Fibroblast of skin of right biceps (primary cell): ENCODE data around the gene KPNA3.
A peak's percentile ranks its signal among the peaks of the same experiment; 100 is the strongest.
"Not testable (repeated sequence)": the region's sequence is repeated elsewhere in the genome, so short reads cannot be mapped to it uniquely, and the experiment has no call there.

Experiments
- DNase-seq: peaks from one replicate; pipeline ENCODE4 v3.0.0-alpha.2; 2013

The KPNA3 gene

DNA sequence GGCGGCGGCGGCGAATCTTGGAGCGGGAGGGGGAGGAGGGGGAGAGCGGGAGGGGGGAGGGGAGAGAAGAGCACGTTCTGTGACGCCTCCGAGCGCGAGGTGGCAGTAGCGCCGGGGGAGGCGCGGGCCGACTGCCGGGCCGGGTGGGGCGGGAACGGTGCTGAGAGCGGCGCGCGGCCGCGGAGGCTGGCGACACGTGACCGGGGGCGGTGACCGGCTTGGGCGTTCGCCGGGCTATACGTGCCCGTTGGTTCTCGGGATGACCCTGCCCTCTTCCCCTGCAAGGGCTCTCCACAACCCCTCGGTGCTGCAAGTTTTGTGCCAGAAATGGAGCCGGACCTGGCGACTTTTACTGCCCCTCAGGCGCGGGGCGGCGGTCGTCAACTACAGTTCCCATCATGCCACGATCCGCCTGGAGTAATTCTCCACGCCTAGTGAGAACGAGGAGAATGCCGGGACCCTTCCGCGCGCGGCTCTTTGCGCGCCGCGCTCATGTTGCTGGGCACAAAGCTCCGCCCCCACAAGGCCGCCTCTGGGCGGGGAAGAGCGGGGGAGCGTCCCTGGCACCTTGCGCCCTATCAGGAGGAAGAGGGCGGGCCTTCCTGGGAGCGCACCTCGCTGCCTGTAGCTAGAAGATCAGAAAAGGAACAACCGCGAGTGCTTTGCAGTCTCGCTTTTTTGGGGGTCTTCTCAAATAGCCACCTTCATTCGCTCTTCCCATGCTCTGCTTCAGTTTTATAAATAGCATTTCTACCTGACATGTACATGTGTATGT is at the start of gene KPNA3:
Gene KPNA3 (minus strand): TSS at position 133 of the 775 bp plus-strand sequence. CDS start 176 bp downstream, outside the sequence.
- DNase-seq, result peak; percentile 97

DNA sequence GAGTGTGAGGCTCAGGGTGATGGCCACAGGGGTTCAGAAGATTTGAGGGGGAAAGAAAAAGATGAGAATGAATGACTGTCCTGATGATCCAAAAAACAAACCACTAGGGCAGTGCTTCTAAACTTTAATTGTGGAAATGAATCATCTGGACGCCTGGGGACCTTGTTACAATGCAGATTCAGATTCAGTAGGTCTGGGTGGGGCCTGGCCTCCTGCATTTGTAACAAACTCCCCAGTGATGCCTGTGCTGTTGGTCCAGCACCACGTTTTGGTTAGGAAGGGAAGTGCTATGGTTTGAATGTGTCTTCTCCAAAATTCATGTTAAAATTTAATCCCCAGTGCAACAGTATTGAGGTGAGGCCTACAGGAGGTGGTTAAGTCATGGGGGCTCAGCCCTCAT is 49.5 kb upstream of the KPNA3 start:
- no peak for DNase-seq

DNA sequence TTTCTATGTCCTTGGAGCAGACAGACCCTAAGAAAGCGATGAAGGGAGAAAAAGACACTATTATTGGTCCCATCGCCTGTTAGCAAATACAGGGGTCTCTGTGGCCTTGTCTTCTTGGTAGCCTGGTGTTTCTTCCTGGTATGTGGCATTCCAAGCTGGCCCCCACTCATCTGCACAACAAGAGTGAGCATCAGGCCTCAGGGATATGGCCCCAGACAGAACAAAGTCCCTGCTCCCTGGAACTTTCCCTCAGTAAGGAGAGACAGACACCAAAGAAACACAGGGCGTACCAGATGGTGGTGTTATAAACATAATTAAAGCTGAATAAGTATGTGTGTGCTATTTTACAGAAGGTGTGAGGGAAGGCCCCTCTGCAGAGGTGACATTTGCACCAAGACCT is 48.2 kb upstream of the KPNA3 start:
- no peak for DNase-seq

DNA sequence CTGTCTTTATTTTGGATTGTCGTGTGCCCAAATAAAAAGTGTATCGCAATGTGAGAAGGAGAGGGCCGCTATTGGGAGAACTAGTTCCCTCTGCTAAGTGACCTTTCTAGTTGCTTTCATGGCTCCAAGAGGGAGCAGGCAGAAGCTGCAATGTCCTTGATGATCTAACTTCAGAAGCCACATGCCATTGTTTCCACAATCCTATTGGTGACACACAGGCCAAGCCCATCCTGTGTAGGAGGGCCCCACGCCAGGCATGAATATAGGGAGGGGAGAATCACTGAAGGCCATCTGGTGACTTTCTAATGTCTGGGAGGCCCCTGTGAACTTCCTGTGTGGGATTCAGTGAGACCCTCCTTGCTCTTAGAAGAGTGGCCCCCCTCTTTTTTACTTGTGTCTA is 47.8 kb upstream of the KPNA3 start:
- DNase-seq, result peak; percentile 19

DNA sequence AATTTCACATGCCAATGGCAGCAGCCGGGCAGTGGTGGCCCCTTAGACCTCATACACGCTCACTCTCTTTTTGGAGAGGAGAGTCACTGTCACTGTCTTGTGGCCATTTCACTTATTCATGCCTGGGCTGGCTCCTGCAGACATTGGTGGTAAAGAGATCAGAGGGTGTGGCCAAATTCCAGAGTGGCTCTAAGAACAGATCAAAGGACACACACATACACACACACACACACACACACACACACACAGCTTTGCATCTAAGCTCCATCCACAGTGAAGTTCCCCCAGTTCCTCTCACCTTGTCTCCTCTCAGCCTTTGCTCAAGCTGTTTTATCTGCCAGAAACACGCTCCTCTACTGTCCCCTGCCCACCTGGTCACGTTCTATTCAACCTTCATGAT is 46.5 kb upstream of the KPNA3 start:
- no peak for DNase-seq

DNA sequence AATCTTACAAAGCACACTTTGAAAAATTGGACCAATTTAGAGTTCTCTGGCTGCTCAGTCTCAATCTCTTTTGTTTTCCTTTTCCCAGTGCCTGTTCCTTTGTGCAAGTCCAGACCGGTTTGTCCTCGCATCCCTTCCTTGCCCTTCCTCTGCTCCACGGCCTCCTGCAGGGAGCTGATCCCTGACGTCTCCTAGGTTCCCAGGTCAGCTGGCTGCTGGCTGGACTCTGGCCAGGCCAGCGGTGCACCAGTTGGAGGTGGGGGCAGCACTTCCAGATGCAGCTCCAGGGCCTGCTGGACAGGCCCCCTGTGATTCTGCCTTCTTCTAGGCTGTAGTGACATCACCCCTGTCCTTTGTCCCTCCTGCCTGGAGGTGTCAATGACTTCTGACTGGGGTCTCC is 44.0 kb upstream of the KPNA3 start:
- DNase-seq, result no peak

GRCh38 chr13:49833402-49833801 is 40.9 kb upstream of the KPNA3 start:
- no peak for DNase-seq

DNA sequence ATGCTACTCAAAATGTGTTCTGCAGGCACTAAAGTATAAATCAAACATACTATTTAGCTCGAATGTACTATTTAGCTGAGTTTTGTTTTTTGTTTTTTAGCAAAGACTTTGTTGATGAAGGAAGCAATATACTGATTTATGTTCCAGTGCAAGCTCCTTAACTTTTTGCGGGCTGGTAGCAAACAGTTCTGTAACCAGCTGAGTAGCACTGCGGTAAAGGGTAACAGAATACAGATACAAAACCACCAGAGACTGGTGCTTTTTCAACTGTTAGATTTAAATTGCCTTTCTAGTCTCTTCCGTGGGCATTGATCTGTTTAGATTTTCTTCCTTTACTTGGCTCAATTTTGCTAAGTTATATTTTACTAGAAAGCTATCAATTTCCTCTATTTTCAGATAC is 39.0 kb upstream of the KPNA3 start:
- DNase-seq, result no peak

GRCh38 chr13:49830721-49831120 is 38.2 kb upstream of the KPNA3 start:
- DNase-seq, result no peak

GRCh38 chr13:49829715-49830114 is 37.2 kb upstream of the KPNA3 start:
- DNase-seq, result no peak

DNA sequence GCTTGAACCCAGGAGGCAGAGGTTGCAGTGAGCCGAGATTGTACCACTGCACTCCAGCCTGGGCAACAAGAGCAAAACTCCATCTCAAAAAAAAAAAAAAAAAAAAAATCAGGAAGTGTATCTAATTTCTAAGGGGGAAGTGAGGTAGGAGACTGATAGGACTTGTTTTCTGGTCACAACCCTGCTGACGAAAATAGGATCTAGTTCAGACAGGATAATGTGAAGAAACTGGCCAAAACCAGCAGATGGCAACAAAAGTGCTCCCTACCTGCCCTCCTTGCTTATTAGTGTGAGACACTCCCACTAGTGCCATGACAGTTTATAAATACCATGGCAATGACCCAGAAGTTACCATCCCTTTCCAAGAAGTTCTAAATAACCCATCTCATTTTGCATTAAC is 36.0 kb upstream of the KPNA3 start:
- no peak for DNase-seq

DNA sequence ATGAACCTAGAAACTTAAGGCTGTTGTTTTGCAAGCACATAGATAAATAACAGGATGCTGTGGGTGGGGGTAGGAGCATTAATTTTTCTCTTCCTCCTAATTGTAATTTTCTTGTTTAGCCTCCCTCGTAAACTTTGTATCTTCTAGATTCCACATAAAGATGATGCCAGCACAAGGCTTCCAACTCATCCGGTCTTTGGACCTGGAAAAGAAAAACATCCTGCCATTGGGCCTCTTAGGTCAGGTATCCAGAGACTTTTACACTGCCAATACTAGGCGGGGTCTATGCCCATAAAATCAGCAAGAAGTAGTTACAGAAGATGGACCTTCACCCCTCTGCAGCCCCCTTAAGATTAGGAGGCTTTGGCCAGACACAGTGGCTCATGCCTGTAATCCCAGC is 35.4 kb upstream of the KPNA3 start:
- DNase-seq, result no peak

DNA sequence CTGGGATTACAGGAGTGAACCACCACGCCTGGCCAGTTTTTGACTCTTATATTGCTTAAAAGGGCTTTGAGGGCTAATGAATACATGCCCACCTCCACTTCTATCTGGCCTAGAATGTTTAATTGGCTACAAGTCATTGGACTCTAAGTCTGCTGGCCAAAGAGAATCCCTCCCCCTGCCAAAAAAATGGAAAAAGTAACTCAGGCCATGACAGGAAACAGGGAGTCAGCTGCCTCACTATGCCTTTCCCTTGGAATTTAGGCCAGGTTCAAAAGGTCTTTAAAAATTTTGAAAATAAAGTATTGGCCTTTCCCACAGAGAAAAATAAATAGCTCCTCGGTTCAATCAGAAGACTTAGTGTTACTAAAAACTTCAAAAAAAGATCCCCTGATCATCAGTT is 34.9 kb upstream of the KPNA3 start:
- DNase-seq, result no peak

DNA sequence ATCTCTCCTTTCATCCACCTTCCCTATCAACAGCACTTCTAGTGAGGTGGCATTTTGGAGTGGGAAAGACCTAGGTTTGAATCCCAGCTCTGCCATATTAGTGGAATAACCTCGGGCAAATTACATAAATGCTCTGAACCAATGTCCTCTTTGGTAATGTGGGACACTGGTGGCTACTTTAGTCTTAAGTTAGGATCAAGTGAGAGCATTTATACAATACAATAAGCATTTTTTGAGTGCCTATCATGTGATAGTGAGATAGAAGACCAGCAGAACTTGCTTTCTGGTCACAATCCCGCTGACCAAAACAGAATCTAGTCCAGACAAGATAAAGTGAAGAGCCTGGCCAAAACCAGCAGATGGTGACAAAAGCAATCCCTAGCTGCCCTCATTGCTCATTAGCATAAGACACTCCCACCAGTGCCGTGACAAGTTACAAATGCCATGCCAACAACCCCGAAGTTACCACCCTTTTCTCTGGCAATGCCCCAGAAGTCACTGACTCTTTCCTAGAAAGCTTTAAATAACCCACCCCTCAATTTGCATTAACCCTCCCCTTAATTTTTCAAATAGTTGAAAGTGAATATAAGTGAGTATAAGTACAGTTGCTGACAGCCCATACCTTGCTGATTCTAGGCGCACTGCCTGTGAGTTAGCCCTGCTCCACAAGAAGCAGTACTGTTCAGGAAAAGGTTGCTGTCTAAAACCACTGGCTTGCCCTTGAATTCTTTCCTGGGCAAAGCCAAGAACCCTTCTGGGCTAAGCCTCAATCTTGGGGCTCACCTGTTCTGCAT is 28.9 kb upstream of the KPNA3 start:
- no peak for DNase-seq

GRCh38 chr13:49820591-49821215 is 28.2 kb upstream of the KPNA3 start:
- DNase-seq, result no peak

GRCh38 chr13:49816047-49816446 is 23.6 kb upstream of the KPNA3 start:
- DNase-seq, result not testable (repeated sequence)

DNA sequence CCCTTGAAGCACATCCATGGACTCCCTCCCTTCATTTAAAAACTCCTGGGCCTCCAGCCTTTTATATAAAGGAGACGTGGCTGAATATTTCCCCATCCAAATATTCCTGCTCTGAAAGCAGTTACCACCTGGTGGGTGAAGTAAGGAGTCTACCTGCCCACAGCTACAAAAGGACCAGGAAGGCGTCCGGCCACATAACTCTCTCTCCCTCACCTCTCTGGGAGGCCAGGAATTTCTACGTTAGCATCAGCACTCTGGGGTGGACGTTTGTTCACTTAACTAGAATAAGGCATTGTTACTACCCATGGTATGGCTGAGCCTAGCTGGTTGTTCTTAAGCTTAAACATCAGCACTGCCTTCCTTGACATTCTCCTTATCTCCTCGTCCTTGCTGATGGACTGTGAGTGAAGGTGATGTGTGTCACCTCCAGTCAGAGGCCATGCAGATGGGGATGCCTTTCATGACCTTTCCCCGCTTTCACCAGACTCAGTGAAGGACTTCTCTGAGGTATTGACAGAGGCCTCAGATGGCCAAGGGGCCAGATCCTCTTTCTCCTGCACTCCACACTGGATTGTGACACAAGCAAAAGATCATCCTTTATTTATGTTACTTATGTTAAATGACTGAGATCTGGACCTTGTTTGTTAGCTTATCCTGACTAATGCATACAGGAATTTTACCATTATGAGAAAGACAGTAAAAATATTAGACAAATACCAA is 22.2 kb upstream of the KPNA3 start:
- DNase-seq, result no peak

DNA sequence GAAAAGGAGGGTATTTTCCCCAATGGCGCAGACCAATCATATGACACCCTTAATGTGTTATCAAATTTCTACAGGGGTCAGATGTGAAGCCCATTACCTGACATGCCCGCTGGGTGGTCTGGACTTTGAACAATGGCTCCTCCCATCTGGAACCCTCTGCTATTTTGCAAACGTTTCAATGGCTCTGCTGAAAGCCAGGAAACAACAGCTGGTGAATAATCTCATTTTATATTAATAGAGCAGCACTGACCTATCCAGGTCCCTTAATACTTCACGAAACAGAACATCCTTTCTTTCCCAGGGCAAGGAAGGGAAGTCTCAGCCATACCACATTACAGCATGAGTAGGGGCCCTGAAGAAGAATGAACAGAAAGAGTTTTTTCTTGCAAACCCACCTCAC is 20.3 kb upstream of the KPNA3 start:
- no peak for DNase-seq

DNA sequence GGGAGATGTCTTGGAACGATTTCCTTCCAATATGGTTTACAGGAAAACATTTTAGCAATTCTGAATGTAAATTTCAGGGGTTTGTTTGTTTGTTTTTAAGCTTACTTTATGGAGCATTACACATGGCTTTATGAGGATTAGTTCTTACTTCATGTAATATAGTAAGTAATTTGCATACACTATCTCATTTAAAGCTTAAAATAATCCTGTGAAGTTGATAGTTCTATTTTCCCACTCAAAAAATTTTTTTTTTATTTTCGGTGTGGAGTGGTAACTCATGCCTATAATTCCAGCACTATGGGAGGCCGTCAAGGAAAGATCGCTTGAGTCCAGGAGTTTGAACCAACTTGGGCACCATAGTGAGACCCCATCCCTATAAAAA is 19.0 kb upstream of the KPNA3 start:
- DNase-seq, result no peak

GRCh38 chr13:49810567-49811526 is 18.4 kb upstream of the KPNA3 start:
- peak; percentile 20 for DNase-seq

DNA sequence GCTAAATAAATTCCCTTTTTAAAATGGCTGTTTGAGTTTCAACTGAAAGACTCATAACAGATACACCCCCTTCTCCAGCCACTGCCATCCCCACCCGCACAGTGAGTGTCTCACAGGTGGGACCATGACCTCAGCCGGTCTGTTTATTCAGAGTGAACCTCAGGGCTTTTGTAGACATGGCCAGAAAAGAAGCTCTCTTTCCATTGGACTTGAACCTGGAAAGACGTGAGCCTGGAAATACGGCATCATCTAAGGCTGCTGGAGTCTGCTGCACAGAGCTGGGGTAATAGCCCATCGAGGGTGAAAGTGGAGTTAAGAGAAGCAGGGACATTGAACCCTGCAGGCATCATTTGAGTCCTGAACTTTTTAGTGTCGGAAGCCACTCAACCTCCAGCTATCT is 15.2 kb upstream of the KPNA3 start:
- no peak for DNase-seq

DNA sequence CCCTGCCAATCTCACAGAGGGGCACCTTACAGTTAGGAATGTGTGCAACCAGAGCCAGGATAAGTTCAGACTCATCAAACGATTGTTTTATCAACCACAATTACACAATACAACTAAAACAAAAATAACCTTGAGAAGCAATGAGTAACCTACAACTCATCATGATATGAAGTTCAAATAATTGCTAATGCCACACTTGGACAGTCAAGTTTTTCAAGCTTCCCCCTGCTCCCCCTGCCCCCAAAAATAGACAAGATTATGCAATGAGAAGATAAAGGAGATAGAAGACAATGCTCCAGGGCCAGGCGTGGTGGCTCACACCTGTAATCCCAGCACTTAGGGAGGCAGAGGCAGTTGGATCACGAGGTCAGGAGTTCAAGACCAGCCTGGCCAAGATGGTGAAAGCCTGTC is 13.6 kb upstream of the KPNA3 start:
- DNase-seq, result no peak
